Muscle layer of duodenum (tissue), 2 donors: ENCODE measurements around the gene PHF19.

Experiments used
- H3K27ac ChIP-seq: one replicate; pipeline ENCODE4 v1.7.0; 2013; ENCODE audit warnings: mild to moderate bottlenecking, low read length
- H3K27me3 ChIP-seq: one replicate; pipeline ENCODE4 v1.7.0; 2013; ENCODE audit warnings: low read depth, mild to moderate bottlenecking, control low read depth, low read length
- H3K36me3 ChIP-seq, 2 donors: one replicate each; pipeline ENCODE4 v1.7.0; 2013; ENCODE audit warnings: low read length in 2 of 2, control low read depth in 1 of 2, mild to moderate bottlenecking in 1 of 2; ENCODE audit not compliant: insufficient read depth in 2 of 2, control insufficient read depth in 1 of 2
- H3K4me1 ChIP-seq, 2 donors: one replicate each; pipeline ENCODE4 v1.7.0; 2013; ENCODE audit warnings: low read length in 2 of 2, mild to moderate bottlenecking in 2 of 2, control low read depth in 1 of 2, moderate library complexity in 1 of 2; ENCODE audit not compliant: insufficient read depth in 2 of 2, control insufficient read depth in 1 of 2
- H3K4me3 ChIP-seq, 2 donors: one replicate each; pipeline ENCODE4 v1.7.0; 2013; ENCODE audit warnings: low read length in 2 of 2, low read depth in 1 of 2, mild to moderate bottlenecking in 1 of 2
- H3K9me3 ChIP-seq, 2 donors: one replicate each; pipeline ENCODE4 v1.7.0; 2013; ENCODE audit warnings: low read length in 2 of 2, control low read depth in 1 of 2, mild to moderate bottlenecking in 1 of 2; ENCODE audit not compliant: control insufficient read depth in 1 of 2
- donor health status: healthy.

Gene PHF19

GRCh38 chr9:120867676-120868338, 9.2 kb downstream of the PHF19 start:
- H3K4me3 ChIP-seq, result peak overlapping the region; percentile 43 to 63
- no peaks in the 10 kb centered on the region for H3K9me3 ChIP-seq
- no peaks in the 10 kb centered on the region for H3K27me3 ChIP-seq
- H3K27ac ChIP-seq, result peak overlapping the region; percentile 46
- peaks cover 7 to 42% of the 10 kb centered on the region in 2 donors for H3K36me3 ChIP-seq
- peaks cover 4% of the 10 kb centered on the region in 2 donors for H3K4me1 ChIP-seq

GRCh38 chr9:120866651-120867050, 10.3 kb downstream of the PHF19 start:
- Histone ChIP-seq H3K4me3 (no peak overlapping the region), H3K27ac (no peak overlapping the region), H3K27me3 (no peaks in the 10 kb centered on the region), H3K9me3 (no peaks in the 10 kb centered on the region), H3K4me1 (peaks cover 4% of the 10 kb centered on the region in 2 donors), H3K36me3 (peaks cover 13 to 49% of the 10 kb centered on the region in 2 donors)

GRCh38 chr9:120865809-120866208, 11.2 kb downstream of the PHF19 start:
- H3K9me3 ChIP-seq, result no peaks in the 10 kb centered on the region
- H3K27ac ChIP-seq, result no peak overlapping the region
- no peak overlapping the region for H3K4me3 ChIP-seq
- peaks cover 4% of the 10 kb centered on the region in 2 donors for H3K4me1 ChIP-seq
- H3K27me3 ChIP-seq, result no peaks in the 10 kb centered on the region
- H3K36me3 ChIP-seq, result peaks cover 20 to 58% of the 10 kb centered on the region in 2 donors

- Histone ChIP-seq H3K27me3 (no peaks in the 10 kb centered on the region), H3K9me3 (no peaks in the 10 kb centered on the region), H3K4me3 (no peak overlapping the region), H3K27ac (no peak overlapping the region), H3K4me1 (peaks cover 4% of the 10 kb centered on the region in 2 donors), H3K36me3 (peaks cover 26 to 60% of the 10 kb centered on the region in 2 donors)
Observed at GRCh38 chr9:120865176-120865575, 11.8 kb downstream of the PHF19 start.

- Histone ChIP-seq H3K4me1 (peaks cover 4% of the 10 kb centered on the region in 2 donors), H3K36me3 (peaks cover 30 to 64% of the 10 kb centered on the region in 2 donors), H3K27me3 (no peaks in the 10 kb centered on the region), H3K27ac (no peak overlapping the region), H3K9me3 (no peaks in the 10 kb centered on the region), H3K4me3 (no peak overlapping the region)
Observed at GRCh38 chr9:120864719-120865118, 12.3 kb downstream of the PHF19 start.

GRCh38 chr9:120863833-120864232, 13.2 kb downstream of the PHF19 start:
- Histone ChIP-seq H3K4me3 (no peak overlapping the region), H3K4me1 (peaks cover 4% of the 10 kb centered on the region in 2 donors), H3K36me3 (peaks cover 35 to 73% of the 10 kb centered on the region in 2 donors), H3K27me3 (no peaks in the 10 kb centered on the region), H3K27ac (no peak overlapping the region), H3K9me3 (no peaks in the 10 kb centered on the region)

- H3K36me3 ChIP-seq, result peaks cover 40 to 81% of the 10 kb centered on the region in 2 donors
- H3K27ac ChIP-seq, result no peak overlapping the region
- no peaks in the 10 kb centered on the region for H3K9me3 ChIP-seq
- H3K27me3 ChIP-seq, result no peaks in the 10 kb centered on the region
- no peaks in the 10 kb centered on the region for H3K4me1 ChIP-seq
- H3K4me3 ChIP-seq, result no peak overlapping the region
Observed at GRCh38 chr9:120862452-120862851, 14.5 kb downstream of the PHF19 start.

GRCh38 chr9:120861935-120862334, 15.1 kb downstream of the PHF19 start:
- Histone ChIP-seq H3K36me3 (peaks cover 40 to 85% of the 10 kb centered on the region in 2 donors), H3K27me3 (no peaks in the 10 kb centered on the region), H3K27ac (no peak overlapping the region), H3K4me3 (no peak overlapping the region), H3K4me1 (no peaks in the 10 kb centered on the region), H3K9me3 (no peaks in the 10 kb centered on the region)

- H3K27me3 ChIP-seq, result no peaks in the 10 kb centered on the region
- H3K4me3 ChIP-seq, result no peak overlapping the region
- H3K36me3 ChIP-seq, result peaks cover 34 to 73% of the 10 kb centered on the region in 2 donors
- H3K9me3 ChIP-seq, result no peaks in the 10 kb centered on the region
- no peak overlapping the region for H3K27ac ChIP-seq
- H3K4me1 ChIP-seq, result no peaks in the 10 kb centered on the region
Observed at GRCh38 chr9:120860083-120860482, 16.9 kb downstream of the PHF19 start.

GRCh38 chr9:120859361-120859760, 17.6 kb downstream of the PHF19 start:
- H3K36me3 ChIP-seq, result peaks cover 34 to 72% of the 10 kb centered on the region in 2 donors
- H3K4me3 ChIP-seq, result no peak overlapping the region
- H3K4me1 ChIP-seq, result no peaks in the 10 kb centered on the region
- H3K27ac ChIP-seq, result no peak overlapping the region
- H3K9me3 ChIP-seq, result no peaks in the 10 kb centered on the region
- no peaks in the 10 kb centered on the region for H3K27me3 ChIP-seq

GRCh38 chr9:120857902-120858301, 19.1 kb downstream of the PHF19 start:
- Histone ChIP-seq H3K27me3 (no peaks in the 10 kb centered on the region), H3K4me3 (no peak overlapping the region), H3K36me3 (peaks cover 34 to 59% of the 10 kb centered on the region in 2 donors), H3K9me3 (no peaks in the 10 kb centered on the region), H3K27ac (no peak overlapping the region), H3K4me1 (no peaks in the 10 kb centered on the region)

GRCh38 chr9:120857481-120857880, 19.5 kb downstream of the PHF19 start:
- Histone ChIP-seq H3K4me1 (no peaks in the 10 kb centered on the region), H3K9me3 (no peaks in the 10 kb centered on the region), H3K27me3 (no peaks in the 10 kb centered on the region), H3K27ac (no peak overlapping the region), H3K4me3 (no peak overlapping the region), H3K36me3 (peaks cover 31 to 54% of the 10 kb centered on the region in 2 donors)
